Endothelial cell of umbilical vein (primary cell): ENCODE measurements around the gene HDAC10. TPM values are rescaled to one million over a fixed set of nuclear protein-coding genes. Genes with fewer than 3 reads are reported as not detected.

Experiments used
- BruUV-seq: library from RNA; stranded (reverse); fragments of 400-500 nt; replicated peaks from 2 replicates; lab custom pipeline; 2021; lab: Mats Ljungman, UMichigan
- CTCF ChIA-PET: fragments of 300-600, 350-600 bp; sonication (Branson Sonifier 250); formaldehyde crosslinking; loops from one replicate; lab custom pipeline; 2021; ENCODE audit warnings: antibody characterized with exemption, inconsistent platforms; lab: Charles Lee
- POLR2A ChIA-PET: fragments of 300-600, 350-600 bp; sonication (Branson Sonifier 250); formaldehyde crosslinking; loops from one replicate; lab custom pipeline; 2021; ENCODE audit warnings: antibody characterized with exemption, inconsistent platforms; lab: Charles Lee
- DNase-seq: peaks from one replicate; pipeline ENCODE4 v3.0.0-alpha.2; 2011; ENCODE audit warnings: low read depth, low spot score
- FAIRE-seq: peaks from 2 replicates; lab custom pipeline; 2011; peaks lifted over from hg19 to GRCh38; lab: Jason Lieb, UNC
- H2AFZ ChIP-seq: 2 replicates; pipeline ENCODE4 v1.6.0; 2012; ENCODE audit warnings: low read depth, low read length, control low read depth, inconsistent platforms
- H3K27ac ChIP-seq: 2 replicates; pipeline ENCODE4 v1.5.1; 2011; ENCODE audit warnings: low read depth, mild to moderate bottlenecking, control low read depth, low read length, moderate library complexity; ENCODE audit not compliant: insufficient read depth
- H3K27me3 ChIP-seq, 2 experiments: 2 replicates each; pipeline versions ENCODE4 v1.6.0 to v1.6.1; 2011; ENCODE audit warnings: low read length in 2 of 2, mixed read lengths in 1 of 2; ENCODE audit not compliant: control insufficient read depth in 2 of 2, insufficient read depth in 2 of 2
- H3K36me3 ChIP-seq, 2 experiments: 2 replicates in 1 of 2; 3 replicates in 1 of 2; pipeline ENCODE4 v1.5.1; 2011; ENCODE audit warnings: low read length in 2 of 2, mild to moderate bottlenecking in 1 of 2, moderate library complexity in 1 of 2; ENCODE audit not compliant: control insufficient read depth in 2 of 2, insufficient read depth in 2 of 2; ENCODE audit errors: extremely low read depth in 1 of 2
- H3K4me1 ChIP-seq: 3 replicates; pipeline ENCODE4 v1.5.1; 2011; ENCODE audit warnings: mild to moderate bottlenecking, low read length; ENCODE audit not compliant: control insufficient read depth, insufficient read depth; ENCODE audit errors: extremely low read depth
- H3K4me2 ChIP-seq: 2 replicates; pipeline ENCODE4 v1.6.1; 2011; ENCODE audit warnings: low read length, control low read depth, mixed read lengths; ENCODE audit not compliant: insufficient read depth
- H3K4me3 ChIP-seq, 3 experiments: fragments of 200-600 bp in 1 of 3; sonication (generic), shearing (Covaris generic) in 1 of 3; replicated peaks in 1 of 3; 2 replicates each; pipeline ENCODE4 v1.5.1; 2011 to 2016; ENCODE audit warnings: control low read depth in 3 of 3, low read length in 3 of 3, mild to moderate bottlenecking in 2 of 3, inconsistent platforms in 1 of 3, low read depth in 1 of 3, moderate library complexity in 1 of 3; ENCODE audit not compliant: insufficient read depth in 1 of 3
- H3K79me2 ChIP-seq: 2 replicates; pipeline ENCODE4 v1.6.0; 2012; ENCODE audit warnings: low read length, inconsistent platforms; ENCODE audit not compliant: control insufficient read depth, insufficient read depth
- H3K9ac ChIP-seq: replicated peaks from 2 replicates; pipeline ENCODE3; 2011; ENCODE audit warnings: low read length, control low read depth; ENCODE audit not compliant: insufficient read depth; ENCODE audit errors: extremely low read depth
- H3K9me1 ChIP-seq: replicated peaks from 3 replicates; pipeline ENCODE4 v1.6.0; 2011; ENCODE audit warnings: mild to moderate bottlenecking, low read length; ENCODE audit not compliant: control insufficient read depth, insufficient read depth; ENCODE audit errors: extremely low read depth
- H3K9me3 ChIP-seq: replicated peaks from 2 replicates; pipeline ENCODE4 v1.5.1; 2012; ENCODE audit warnings: low read length, inconsistent platforms; ENCODE audit not compliant: control insufficient read depth, insufficient read depth
- H4K20me1 ChIP-seq: replicated peaks from 2 replicates; pipeline ENCODE3; 2011; ENCODE audit warnings: mild to moderate bottlenecking, low read length; ENCODE audit not compliant: control insufficient read depth, insufficient read depth; ENCODE audit errors: extremely low read depth
- CTCF ChIP-seq, 2 donors: IDR thresholded peaks; 1 replicate in 1 of 2; 2 replicates in 1 of 2; pipeline ENCODE4 v1.5.1; 2011; ENCODE audit warnings: low read length in 2 of 2, mild to moderate bottlenecking in 2 of 2, moderate library complexity in 2 of 2, control low read depth in 1 of 2, inconsistent platforms in 1 of 2, low read depth in 1 of 2; ENCODE audit not compliant: insufficient read depth in 1 of 2; ENCODE audit errors: extremely low read depth in 1 of 2
- EZH2 ChIP-seq: IDR thresholded peaks from 2 replicates; pipeline ENCODE4 v1.6.1; 2012; ENCODE audit warnings: borderline replicate concordance, low read depth, mild to moderate bottlenecking, moderate library complexity, low read length, inconsistent platforms; ENCODE audit not compliant: severe bottlenecking
- FOS ChIP-seq: IDR thresholded peaks from 2 replicates; pipeline ENCODE4 v1.6.1; 2011; ENCODE audit warnings: mild to moderate bottlenecking, low read length, moderate library complexity, borderline replicate concordance; ENCODE audit not compliant: insufficient read depth
- GATA2 ChIP-seq: IDR thresholded peaks from 2 replicates; pipeline ENCODE4 v1.7.0; 2011; ENCODE audit warnings: low read depth, mild to moderate bottlenecking, moderate library complexity, mixed read lengths, low read length; ENCODE audit not compliant: insufficient read length, insufficient read depth
- JUN ChIP-seq: IDR thresholded peaks from 2 replicates; pipeline ENCODE4 v1.6.1; 2011; ENCODE audit warnings: borderline replicate concordance, low read depth; ENCODE audit not compliant: insufficient read length, insufficient read depth
- MYC ChIP-seq: IDR thresholded peaks from one replicate; pipeline ENCODE4 v1.6.1; 2011; ENCODE audit warnings: mild to moderate bottlenecking, low read depth, low read length
- POLR2A ChIP-seq: IDR thresholded peaks from 2 replicates; pipeline ENCODE4 v1.6.1; 2012; ENCODE audit warnings: low read depth, mild to moderate bottlenecking, control low read depth, low read length
- POLR2AphosphoS5 ChIP-seq: IDR thresholded peaks from 2 replicates; pipeline ENCODE4 v1.6.1; 2012; ENCODE audit warnings: low read depth, mild to moderate bottlenecking, control low read depth, low read length, moderate library complexity; ENCODE audit not compliant: insufficient read depth
- dilution Hi-C: fragments of 300-500 bp; cut with MboI; formaldehyde crosslinking; loops from one replicate; pipeline ENCODE4 v1.15.0; 2019; ENCODE audit warnings: low sequenced_read_pairs; ENCODE audit not compliant: extremely low pct_ligation_motif_present
- intact Hi-C: fragments of 100-400 bp; cut with micrococcal nuclease; formaldehyde crosslinking; loops from one replicate; pipeline ENCODE4 v1.10.0; 2022
- polyA plus RNA-seq, 4 experiments: library from polyadenylated mRNA; depleted of rRNA in 3 of 4; stranded (reverse) in 3 of 4; unstranded in 1 of 4; fragments of >200 nt; gene quantifications; 2 replicates each; pipeline versions ENCODE4 v1.2.1 to v1.2.3, GENCODE V29; 2011 to 2012; ENCODE audit warnings: missing spikeins in 1 of 4
- total RNA-seq: library from RNA; stranded (reverse); gene quantifications from 2 replicates; pipeline ENCODE4 v1.2.3, GENCODE V29; 2021
- TF ChIP-seq, protein P1 (sequence below): IDR thresholded peaks from 2 replicates; pipeline ENCODE4 v1.6.1; 2011; ENCODE audit not compliant: insufficient read depth, insufficient read length

HDAC10 gene
- total and polyA plus RNA-seq, 2 donors (not counting 3 experiments of a cell fraction or from before 2014, with no cell fraction given): 32.6 to 47.0 TPM

DNA sequence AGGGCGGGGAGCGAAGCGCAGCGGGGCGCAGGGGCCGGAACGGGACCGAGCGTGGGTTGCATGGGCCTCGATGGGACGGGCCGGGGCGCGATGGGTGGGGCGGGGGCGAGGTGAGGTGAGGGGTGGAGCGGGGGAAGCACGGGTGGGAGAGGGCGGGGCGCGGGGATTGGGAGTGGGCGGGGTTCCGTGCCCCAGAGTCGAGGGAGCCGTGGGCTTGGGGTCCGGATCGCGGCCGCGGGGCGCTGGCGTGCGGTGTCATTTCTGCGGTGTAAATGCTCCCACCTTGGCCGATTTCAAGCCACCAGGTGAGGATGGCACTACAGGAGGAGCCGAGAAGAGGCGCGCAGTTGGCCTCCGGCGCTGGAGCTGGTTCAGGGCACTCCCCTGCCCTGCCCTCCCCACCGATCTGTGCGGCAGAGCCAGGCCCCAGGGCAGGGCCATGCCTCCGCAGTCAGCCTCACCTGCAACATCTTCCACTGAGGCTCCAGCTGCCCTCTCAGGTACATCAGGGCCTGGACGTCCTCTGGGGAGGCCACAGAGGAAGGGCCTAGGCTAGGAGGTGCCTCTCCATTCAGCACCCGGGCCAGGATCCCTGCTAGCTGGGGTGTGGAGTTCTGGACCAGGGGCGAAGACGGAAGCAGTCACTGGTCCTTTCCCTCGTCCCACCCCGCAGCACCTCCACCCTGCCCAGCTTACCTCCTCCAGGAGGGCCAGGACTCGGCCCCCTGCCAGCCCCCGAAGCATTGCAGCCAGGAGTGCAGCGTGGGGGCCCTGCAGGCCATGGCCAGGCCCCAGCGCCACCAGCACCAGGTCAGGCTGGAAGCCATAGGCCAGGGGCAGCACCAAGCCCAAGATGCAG, 5.6 kb downstream of the HDAC10 start:
- H3K27ac ChIP-seq: peak overlapping the region; percentile 73

More for the DNA sequence above, 5.6 kb downstream of the HDAC10 start:
- H3K4me1 ChIP-seq: peaks cover 31% of the 10 kb centered on the region
- H2AFZ ChIP-seq: no peak overlapping the region
- DNase-seq (no peak), FAIRE-seq (no peak)
- BruUV-seq: no TSS peak
- no peaks in the 10 kb centered on the region for H4K20me1 ChIP-seq
- ChIA-PET CTCF (interaction anchor here (0.7 kb wide), 1 partner anchor 26 kb away, joined by 3 read pairs; no protein-coding TSS in a partner anchor), POLR2A (no interaction called here)
- H3K9ac ChIP-seq: peak overlapping the region; percentile 91
- H3K9me3 ChIP-seq: no peaks in the 10 kb centered on the region
- dilution Hi-C loops (no loop called here), intact Hi-C loops (no loop called here)
- no peaks in the 10 kb centered on the region for H3K9me1 ChIP-seq
- peaks cover 0 to 6% of the 10 kb centered on the region in 2 experiments for H3K36me3 ChIP-seq
- peak overlapping the region; percentile 67 for H3K4me2 ChIP-seq
- no peak for TF ChIP-seq FOS
- TF ChIP-seq POLR2A: no peak
- no peak for TF ChIP-seq GATA2
- TF ChIP-seq MYC: no peak
- TF ChIP-seq, protein P1, sequence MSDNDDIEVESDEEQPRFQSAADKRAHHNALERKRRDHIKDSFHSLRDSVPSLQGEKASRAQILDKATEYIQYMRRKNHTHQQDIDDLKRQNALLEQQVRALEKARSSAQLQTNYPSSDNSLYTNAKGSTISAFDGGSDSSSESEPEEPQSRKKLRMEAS: no peak
- no peak for TF ChIP-seq POLR2AphosphoS5
- TF ChIP-seq EZH2: no peak
- no peak for TF ChIP-seq JUN
- TF ChIP-seq CTCF (IDR thresholded peaks at IDR 0.05; ENCODE audit: extremely low read depth in 1 of 2, insufficient read depth in 1 of 2, low read depth in 1 of 2, low read length in 2 of 2): no peak
- H3K4me3 ChIP-seq: peak overlapping the region; percentile 55 to 98 (median 90)
- peaks cover 35% of the 10 kb centered on the region for H3K79me2 ChIP-seq
- no peaks in the 10 kb centered on the region for H3K27me3 ChIP-seq
